Astrocyte (in vitro differentiated cells and primary cell): ENCODE data around the gene FAM184B. TPM values are rescaled to one million over a fixed set of nuclear protein-coding genes. Genes with fewer than 3 reads are reported as not detected.

ENCODE experiments used
- DNase-seq: peaks from one replicate; pipeline ENCODE4 v3.0.0-alpha.2; 2010; ENCODE audit warnings: low read depth
- FAIRE-seq: peaks from 2 replicates; lab custom pipeline; 2011; peaks lifted over from hg19 to GRCh38; lab: Jason Lieb, UNC
- H2AFZ ChIP-seq: 2 replicates; pipeline ENCODE4 v1.6.0; 2012; ENCODE audit warnings: low read depth, low read length, inconsistent platforms
- H3K27ac ChIP-seq: 2 replicates; pipeline ENCODE4 v1.5.1; 2011; ENCODE audit warnings: low read depth, low read length, inconsistent platforms
- H3K27me3 ChIP-seq: 2 replicates; pipeline ENCODE4 v1.6.0; 2011; ENCODE audit warnings: low read length, inconsistent platforms; ENCODE audit not compliant: insufficient read depth
- H3K36me3 ChIP-seq: 2 replicates; pipeline ENCODE4 v1.5.1; 2011; ENCODE audit warnings: low read length, inconsistent platforms; ENCODE audit not compliant: insufficient read depth
- H3K4me1 ChIP-seq: 2 replicates; pipeline ENCODE4 v1.5.1; 2011; ENCODE audit warnings: low read length, inconsistent platforms; ENCODE audit not compliant: insufficient read depth
- H3K4me2 ChIP-seq: 2 replicates; pipeline ENCODE4 v1.6.0; 2012; ENCODE audit warnings: low read length, inconsistent platforms
- H3K4me3 ChIP-seq: 2 replicates; pipeline ENCODE4 v1.5.1; 2011; ENCODE audit warnings: low read depth, mild to moderate bottlenecking, low read length, inconsistent platforms; ENCODE audit not compliant: insufficient read depth
- H3K79me2 ChIP-seq: 2 replicates; pipeline ENCODE4 v1.6.0; 2012; ENCODE audit warnings: mild to moderate bottlenecking, low read length, inconsistent platforms; ENCODE audit not compliant: insufficient read depth
- H3K9ac ChIP-seq: 2 replicates; pipeline ENCODE4 v1.6.0; 2012; ENCODE audit warnings: mild to moderate bottlenecking, low read length, inconsistent platforms
- H3K9me3 ChIP-seq: 2 replicates; pipeline ENCODE4 v1.5.1; 2012; ENCODE audit warnings: low read depth, mild to moderate bottlenecking, low read length, inconsistent platforms; ENCODE audit not compliant: insufficient read depth
- H4K20me1 ChIP-seq: 2 replicates; pipeline ENCODE4 v1.6.0; 2012; ENCODE audit warnings: low read length, inconsistent platforms; ENCODE audit not compliant: insufficient read depth
- H3K27ac Mint-ChIP-seq: one replicate; pipeline ENCODE4 v1.8.0; 2021; ENCODE audit warnings: mild to moderate bottlenecking, mixed read lengths; ENCODE audit not compliant: unreplicated experiment
- H3K27me3 Mint-ChIP-seq: one replicate; pipeline ENCODE4 v1.8.0; 2021; ENCODE audit warnings: low read depth, mixed read lengths; ENCODE audit not compliant: unreplicated experiment
- H3K36me3 Mint-ChIP-seq: one replicate; pipeline ENCODE4 v1.8.0; 2021; ENCODE audit warnings: low read depth, mixed read lengths; ENCODE audit not compliant: unreplicated experiment
- H3K4me1 Mint-ChIP-seq: one replicate; pipeline ENCODE4 v1.8.0; 2021; ENCODE audit warnings: low read depth, mixed read lengths; ENCODE audit not compliant: unreplicated experiment
- H3K4me3 Mint-ChIP-seq: one replicate; pipeline ENCODE4 v1.8.0; 2021; ENCODE audit warnings: mild to moderate bottlenecking, moderate library complexity, mixed read lengths; ENCODE audit not compliant: unreplicated experiment
- H3K9me3 Mint-ChIP-seq: one replicate; pipeline ENCODE4 v1.8.0; 2021; ENCODE audit warnings: mild to moderate bottlenecking, mixed read lengths; ENCODE audit not compliant: unreplicated experiment
- CTCF ChIP-seq: IDR thresholded peaks from 2 replicates; pipeline ENCODE4 v1.5.1; 2011; ENCODE audit warnings: low read depth, mild to moderate bottlenecking, inconsistent platforms, low read length, moderate library complexity; ENCODE audit not compliant: insufficient read depth
- EZH2 ChIP-seq: IDR thresholded peaks from 2 replicates; pipeline ENCODE4 v1.6.1; 2012; ENCODE audit warnings: mild to moderate bottlenecking, low read length, inconsistent platforms; ENCODE audit not compliant: insufficient read depth
- total RNA-seq: library from RNA; stranded (reverse); gene quantifications from 2 replicates; pipeline ENCODE4 v1.2.1, GENCODE V29; 2021

Gene FAM184B
- total RNA-seq, 1 donor from 2014 or later: 0.54 TPM

- no peak overlapping the region for H3K9ac ChIP-seq
- no peak overlapping the region for H3K27ac ChIP-seq
- no peaks in the 10 kb centered on the region for H3K27me3 ChIP-seq
- no peak overlapping the region for H3K4me3 ChIP-seq
- no peak overlapping the region for H2AFZ ChIP-seq
- Mint-ChIP-seq H3K4me1 (no peaks in the 10 kb centered on the region), H3K27me3 (peaks cover 14% of the 10 kb centered on the region), H3K9me3 (peaks cover 9% of the 10 kb centered on the region), H3K27ac (no peak overlapping the region), H3K36me3 (peaks cover 2% of the 10 kb centered on the region), H3K4me3 (no peak overlapping the region)
- no peak overlapping the region for H3K4me2 ChIP-seq
- no peaks in the 10 kb centered on the region for H4K20me1 ChIP-seq
- FAIRE-seq: no peak
- H3K79me2 ChIP-seq: no peaks in the 10 kb centered on the region
- H3K4me1 ChIP-seq: no peaks in the 10 kb centered on the region
- DNase-seq: no peak
- H3K36me3 ChIP-seq: no peaks in the 10 kb centered on the region
- no peaks in the 10 kb centered on the region for H3K9me3 ChIP-seq
- TF ChIP-seq EZH2 (no peak), CTCF (no peak)
Observed at GRCh38 chr4:17704020-17704650, 77.3 kb downstream of the FAM184B start.

GRCh38 chr4:17702641-17703040, 78.8 kb downstream of the FAM184B start:
- FAIRE-seq (no peak), DNase-seq (no peak)
- Mint-ChIP-seq H3K27ac (no peak overlapping the region), H3K36me3 (peaks cover 2% of the 10 kb centered on the region), H3K4me1 (no peaks in the 10 kb centered on the region), H3K9me3 (peaks cover 11% of the 10 kb centered on the region), H3K27me3 (peaks cover 14% of the 10 kb centered on the region), H3K4me3 (no peak overlapping the region)
- Histone ChIP-seq H3K9me3 (no peaks in the 10 kb centered on the region), H3K4me2 (no peak overlapping the region), H3K79me2 (no peaks in the 10 kb centered on the region), H3K27ac (no peak overlapping the region), H4K20me1 (no peaks in the 10 kb centered on the region), H3K36me3 (no peaks in the 10 kb centered on the region), H3K27me3 (no peaks in the 10 kb centered on the region), H3K9ac (no peak overlapping the region), H3K4me3 (no peak overlapping the region), H2AFZ (no peak overlapping the region), H3K4me1 (no peaks in the 10 kb centered on the region)
- TF ChIP-seq CTCF (no peak), EZH2 (no peak)

GRCh38 chr4:17701882-17702281, 79.5 kb downstream of the FAM184B start:
- no peak for TF ChIP-seq EZH2
- TF ChIP-seq CTCF: no peak
- Mint-ChIP-seq H3K27me3 (peaks cover 14% of the 10 kb centered on the region), H3K4me3 (no peak overlapping the region), H3K36me3 (peaks cover 2% of the 10 kb centered on the region), H3K27ac (no peak overlapping the region), H3K9me3 (peaks cover 12% of the 10 kb centered on the region), H3K4me1 (no peaks in the 10 kb centered on the region)
- Histone ChIP-seq H3K9ac (no peak overlapping the region), H3K79me2 (no peaks in the 10 kb centered on the region), H3K27ac (no peak overlapping the region), H2AFZ (no peak overlapping the region), H3K9me3 (no peaks in the 10 kb centered on the region), H3K4me2 (no peak overlapping the region), H3K36me3 (no peaks in the 10 kb centered on the region), H4K20me1 (no peaks in the 10 kb centered on the region), H3K4me1 (no peaks in the 10 kb centered on the region), H3K4me3 (no peak overlapping the region), H3K27me3 (no peaks in the 10 kb centered on the region)
- DNase-seq (no peak), FAIRE-seq (no peak)
